HepG2 (cell line): Measurements from ENCODE around the gene HOXD9. TPM values are rescaled to one million over a fixed set of nuclear protein-coding genes. Genes with fewer than 3 reads are reported as not detected.

ENCODE experiments used
- ATAC-seq: fragments of 200-7000 bp; cut with Tn5 transposase; 3 replicates; pipeline ENCODE4 v1.9.1; 2020; ENCODE audit warnings: mild to moderate bottlenecking, moderate library complexity
- BruUV-seq: library from RNA; stranded (reverse); fragments of 400-500 nt; replicated peaks from 2 replicates; lab custom pipeline; 2021; lab: Mats Ljungman, UMichigan
- CTCF ChIA-PET: fragments of 300-600 bp; formaldehyde crosslinking; extraction: SDS; loops from one replicate; lab custom pipeline; 2021; ENCODE audit warnings: low total read pairs, inconsistent platforms, low intra/inter-chr PET ratio; lab: Yijun Ruan, JAX
- POLR2A ChIA-PET: fragments of 350-600 bp; sonication (Branson Sonifier 250); formaldehyde crosslinking; loops from one replicate; lab custom pipeline; 2020; ENCODE audit warnings: antibody characterized with exemption, inconsistent platforms; lab: Yijun Ruan, JAX
- DNase-seq: peaks from one replicate; pipeline ENCODE4 v3.0.0-alpha.2; 2015; ENCODE audit warnings: low spot score
- FAIRE-seq: peaks from 3 replicates; lab custom pipeline; 2011; peaks lifted over from hg19 to GRCh38; lab: Jason Lieb, UNC
- H2AFZ ChIP-seq: one replicate; pipeline ENCODE4 v1.6.1; 2011; ENCODE audit warnings: low read length, inconsistent platforms
- H3K27ac ChIP-seq: fragments of 300-600 bp; 3 replicates; pipeline ENCODE4 v1.8.0; 2011; ENCODE audit warnings: mixed run types, mild to moderate bottlenecking, mixed read lengths, low read length, inconsistent platforms; ENCODE audit not compliant: insufficient read depth; ENCODE audit errors: extremely low read length
- H3K27me3 ChIP-seq, 2 experiments: fragments of 200-600 bp in 1 of 2; 2 replicates in 1 of 2; 3 replicates in 1 of 2; pipeline versions ENCODE4 v1.6.0 to v1.8.0; 2011; ENCODE audit warnings: low read length in 2 of 2, mild to moderate bottlenecking in 2 of 2, moderate library complexity in 2 of 2, inconsistent platforms in 1 of 2; ENCODE audit not compliant: insufficient read depth in 2 of 2, control insufficient read depth in 1 of 2
- H3K36me3 ChIP-seq, 2 experiments: fragments of 200-600 bp in 1 of 2; replicated peaks in 1 of 2; 2 replicates in 1 of 2; 3 replicates in 1 of 2; pipeline versions ENCODE4 v1.5.1 to v1.8.0; 2011; ENCODE audit warnings: low read length in 2 of 2, inconsistent platforms in 1 of 2; ENCODE audit not compliant: insufficient read depth in 2 of 2, control insufficient read depth in 1 of 2
- H3K4me1 ChIP-seq: 2 replicates; pipeline ENCODE4 v1.5.1; 2012; ENCODE audit warnings: low read length, inconsistent platforms; ENCODE audit not compliant: insufficient read depth
- H3K4me2 ChIP-seq: 2 replicates; pipeline ENCODE4 v1.6.0; 2011; ENCODE audit warnings: low read depth, low read length, inconsistent platforms
- H3K4me3 ChIP-seq, 3 experiments: fragments of 200-600 bp in 1 of 3; sonication (generic), shearing (Covaris generic) in 1 of 3; replicated peaks in 1 of 3; 2 replicates each; pipeline ENCODE4 v1.5.1; 2011 to 2016; ENCODE audit warnings: low read length in 3 of 3, inconsistent platforms in 2 of 3, low read depth in 2 of 3, mild to moderate bottlenecking in 2 of 3, control low read depth in 1 of 3, mixed read lengths in 1 of 3; ENCODE audit not compliant: insufficient read depth in 1 of 3
- H3K79me2 ChIP-seq: one replicate; pipeline ENCODE4 v1.6.1; 2011; ENCODE audit warnings: low read length, inconsistent platforms; ENCODE audit not compliant: insufficient read depth
- H3K9ac ChIP-seq: 2 replicates; pipeline ENCODE4 v1.6.0; 2011; ENCODE audit warnings: mild to moderate bottlenecking, low read depth, low read length, inconsistent platforms; ENCODE audit not compliant: insufficient read depth
- H3K9me3 ChIP-seq: 2 replicates; pipeline ENCODE4 v1.5.1; 2012; ENCODE audit warnings: mild to moderate bottlenecking, low read length
- H4K20me1 ChIP-seq: 2 replicates; pipeline ENCODE4 v1.6.0; 2011; ENCODE audit warnings: inconsistent platforms, mild to moderate bottlenecking, low read length, moderate library complexity; ENCODE audit not compliant: insufficient read depth
- CBX2 ChIP-seq, 2 experiments: fragments of 200-600 bp in 1 of 2; sonication (generic); formaldehyde crosslinking in 1 of 2; IDR thresholded peaks; 2 replicates each; pipeline versions ENCODE4 v1.7.0 to v1.8.1; 2018 to 2022; ENCODE audit warnings: low read depth in 2 of 2, low read length in 1 of 2, mild to moderate bottlenecking in 1 of 2, missing genetic modification reagents in 1 of 2
- DMAP1 ChIP-seq: IDR thresholded peaks from 2 replicates; pipeline ENCODE4 v1.6.1; 2016
- EZH2 ChIP-seq: conservative IDR thresholded peaks from 2 replicates; pipeline ENCODE4 v1.6.1; 2012; ENCODE audit warnings: mild to moderate bottlenecking, low read depth, low read length, moderate library complexity
- FOXK1 ChIP-seq: sonication (generic); formaldehyde crosslinking; IDR thresholded peaks from 2 replicates; pipeline ENCODE4 v1.4.0; 2020; ENCODE audit warnings: low read depth, missing genetic modification reagents, borderline replicate concordance
- KDM2A ChIP-seq: sonication (generic); formaldehyde crosslinking; IDR thresholded peaks from 2 replicates; pipeline ENCODE4 v1.4.0; 2020; ENCODE audit warnings: low read depth, missing genetic modification reagents, borderline replicate concordance
- KDM4B ChIP-seq: sonication (generic); formaldehyde crosslinking; IDR thresholded peaks from 2 replicates; pipeline ENCODE4 v1.4.0; 2020; ENCODE audit warnings: missing genetic modification reagents
- NCOA2 ChIP-seq: sonication (generic); formaldehyde crosslinking; IDR thresholded peaks from 2 replicates; pipeline ENCODE4 v1.8.0; 2022; ENCODE audit warnings: inconsistent platforms
- NFE2L1 ChIP-seq: sonication (generic); formaldehyde crosslinking; IDR thresholded peaks from 2 replicates; pipeline ENCODE4 v1.4.0; 2020; ENCODE audit warnings: missing genetic modification reagents, mild to moderate bottlenecking, borderline replicate concordance
- RAD21 ChIP-seq: fragments of 450-650 bp; formaldehyde crosslinking; IDR thresholded peaks from 2 replicates; pipeline ENCODE4 v1.5.0; 2020; ENCODE audit warnings: mild to moderate bottlenecking
- RNF2 ChIP-seq: fragments of 450-650 bp; conservative IDR thresholded peaks from 2 replicates; pipeline ENCODE4 v1.6.1; 2016; ENCODE audit warnings: low read depth
- SALL1 ChIP-seq: sonication (generic); formaldehyde crosslinking; IDR thresholded peaks from 2 replicates; pipeline ENCODE4 v1.8.0; 2022; ENCODE audit warnings: mild to moderate bottlenecking, missing genetic modification reagents
- SMC3 ChIP-seq: IDR thresholded peaks from 2 replicates; pipeline ENCODE4 v1.6.1; 2011; ENCODE audit warnings: low read length, improper control_type of control experiment
- SP140L ChIP-seq: sonication (generic); formaldehyde crosslinking; IDR thresholded peaks from 2 replicates; pipeline ENCODE4 v1.4.0; 2020; ENCODE audit warnings: missing genetic modification reagents, borderline replicate concordance
- STAG1 ChIP-seq: sonication (generic); formaldehyde crosslinking; IDR thresholded peaks from 2 replicates; pipeline ENCODE4 v1.4.0; 2020; ENCODE audit warnings: missing genetic modification reagents
- ZFYVE20 ChIP-seq: sonication (generic); formaldehyde crosslinking; IDR thresholded peaks from 2 replicates; pipeline ENCODE4 v1.8.0; 2023; ENCODE audit warnings: low read depth, mild to moderate bottlenecking, moderate library complexity, missing genetic modification reagents, borderline replicate concordance
- ZMYM4 ChIP-seq: sonication (generic); formaldehyde crosslinking; IDR thresholded peaks from 2 replicates; pipeline ENCODE4 v1.8.1; 2023; ENCODE audit warnings: mild to moderate bottlenecking, missing genetic modification reagents
- ZNF12 ChIP-seq: sonication (generic); formaldehyde crosslinking; IDR thresholded peaks from 2 replicates; pipeline ENCODE4 v1.5.0; 2020; ENCODE audit warnings: missing genetic modification reagents
- ZNF124 ChIP-seq: sonication (generic); formaldehyde crosslinking; IDR thresholded peaks from 2 replicates; pipeline ENCODE4 v1.4.0; 2020; ENCODE audit warnings: missing genetic modification reagents
- ZNF136 ChIP-seq: sonication (generic); formaldehyde crosslinking; IDR thresholded peaks from 2 replicates; pipeline ENCODE4 v1.8.1; 2022; ENCODE audit warnings: low read depth, mild to moderate bottlenecking, moderate library complexity, missing genetic modification reagents
- ZNF160 ChIP-seq: sonication (generic); formaldehyde crosslinking; IDR thresholded peaks from 2 replicates; pipeline ENCODE4 v1.8.0; 2022; ENCODE audit warnings: mild to moderate bottlenecking, inconsistent platforms, missing genetic modification reagents
- ZNF44 ChIP-seq: sonication (generic); formaldehyde crosslinking; IDR thresholded peaks from 2 replicates; pipeline ENCODE4 v1.5.1; 2020; ENCODE audit warnings: mild to moderate bottlenecking, missing genetic modification reagents
- ZNF501 ChIP-seq: sonication (generic); formaldehyde crosslinking; IDR thresholded peaks from 2 replicates; pipeline ENCODE4 v1.5.1; 2020; ENCODE audit warnings: mild to moderate bottlenecking, moderate library complexity, missing genetic modification reagents
- ZNF672 ChIP-seq: sonication (generic); formaldehyde crosslinking; IDR thresholded peaks from 2 replicates; pipeline ENCODE4 v1.8.1; 2022; ENCODE audit warnings: missing genetic modification reagents
- ZNF737 ChIP-seq: sonication (generic); formaldehyde crosslinking; IDR thresholded peaks from 2 replicates; pipeline ENCODE4 v1.5.0; 2020; ENCODE audit warnings: missing genetic modification reagents, mild to moderate bottlenecking, borderline replicate concordance
- WGBS: methylation state at CpG from one replicate; pipeline ENCODE4 v1.1.6; 2017; ENCODE audit warnings: low lambda C conversion rate; 5-methylcytosine and 5-hydroxymethylcytosine counted together
- in situ Hi-C: cut with HindIII; loops from 2 replicates; pipeline ENCODE4 v1.10.0; 2017; ENCODE audit warnings: low pct_unique_long_range_greater_than_20kb; ENCODE audit not compliant: extremely low pct_ligation_motif_present
- intact Hi-C: fragments of 100-400 bp; cut with micrococcal nuclease; formaldehyde crosslinking; loops from one replicate; pipeline ENCODE4 v1.10.0; 2022; ENCODE audit not compliant: unreplicated experiment
- polyA plus RNA-seq, 8 experiments: library from polyadenylated mRNA; depleted of rRNA in 3 of 8; stranded (reverse) in 7 of 8; unstranded in 1 of 8; fragments of >200 nt; fragmentation: Illumina TruSeq in 4 of 8; extraction: Trizol in 4 of 8; gene quantifications; 2 replicates each; pipeline versions ENCODE4 v1.2.1 to v1.2.3, GENCODE V29; 2011 to 2016; ENCODE audit warnings: low read depth in 4 of 8, missing spikeins in 1 of 8, mixed read lengths in 1 of 8; ENCODE audit not compliant: insufficient read depth in 1 of 8
- total RNA-seq, 5 experiments: library from RNA; depleted of rRNA; stranded (reverse); fragments of >200 nt; fragmentation: Illumina TruSeq; extraction: Trizol; gene quantifications; 2 replicates each; pipeline ENCODE4 v1.2.3, GENCODE V29; 2016; ENCODE audit warnings: low read depth in 1 of 5
- TF ChIP-seq, protein P1 (sequence below): sonication (generic); formaldehyde crosslinking; IDR thresholded peaks from 2 replicates; pipeline ENCODE4 v1.4.0; 2020; ENCODE audit warnings: missing genetic modification reagents, borderline replicate concordance

The HOXD9 gene
- total and polyA plus RNA-seq, 2 of the 13 experiments (the other 11 are each of a cell fraction or from before 2014, with no cell fraction given): not detected

DNA sequence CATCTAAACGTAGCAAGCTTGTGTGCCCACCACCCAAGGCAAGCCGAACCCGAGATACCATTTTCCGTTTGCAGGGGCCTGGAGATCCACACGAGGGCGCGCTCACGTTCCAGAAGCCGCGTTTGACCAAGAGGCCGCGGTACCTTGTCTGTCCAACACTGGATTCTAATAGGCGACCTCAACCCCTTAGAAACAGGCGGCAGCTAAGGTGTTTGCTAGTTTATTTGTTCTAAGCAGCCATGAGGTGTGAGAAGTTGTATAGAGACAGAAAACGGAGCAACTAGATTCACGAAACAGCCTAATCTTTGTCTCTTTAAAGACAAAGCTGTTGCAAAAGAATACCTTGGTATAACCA, 11.2 kb upstream of the HOXD9 start:
- peak; percentile 81 for FAIRE-seq
- CTCF ChIA-PET: no interaction called here
- intact Hi-C loops (loop anchor here (5.0 kb wide), 2 partner anchors 526 to 1036 kb away; no protein-coding TSS in a partner anchor), in situ Hi-C loops (no loop called here)
- no peaks in the 10 kb centered on the region for H3K9me3 ChIP-seq
- DNase-seq: peak; percentile 50
- no peak overlapping the region for H3K9ac ChIP-seq
- no peak overlapping the region for H3K4me2 ChIP-seq
- ATAC-seq: peak; percentile 62
- H3K79me2 ChIP-seq: no peaks in the 10 kb centered on the region
- peaks cover 14% of the 10 kb centered on the region for H3K4me1 ChIP-seq
- WGBS: 3% methylated on average over 16 of the region's 16 CpGs
- POLR2A ChIA-PET: no interaction called here
- BruUV-seq: no TSS peak
- no peaks in the 10 kb centered on the region for H4K20me1 ChIP-seq
- H2AFZ ChIP-seq: no peak overlapping the region
- H3K36me3 ChIP-seq: no peaks in the 10 kb centered on the region
- no peak overlapping the region for H3K27ac ChIP-seq
- H3K4me3 ChIP-seq: no peak overlapping the region
- peaks cover 14 to 88% of the 10 kb centered on the region in 2 experiments; a peak in 4 of 5 replicates for H3K27me3 ChIP-seq
- TF ChIP-seq DMAP1 (CRISPR knock-in tag) (no peak), ZNF136 (CRISPR knock-in tag) (no peak), RNF2 (peak; percentile 93), SP140L (no peak), SMC3 (peak; percentile 43), STAG1 (peak; percentile 61), ZNF124 (CRISPR knock-in tag) (no peak), ZNF160 (CRISPR knock-in tag) (no peak), NFE2L1 (CRISPR knock-in tag) (no peak), NCOA2 (CRISPR knock-in tag) (no peak), ZNF12 (CRISPR knock-in tag) (no peak), RAD21 (CRISPR knock-in tag) (peak; percentile 32; the same call in 1 of the 2 replicates), KDM4B (CRISPR knock-in tag) (no peak), FOXK1 (CRISPR knock-in tag) (no peak), ZNF501 (CRISPR knock-in tag) (0 out of 2 replicates have a peak, but pooled peaks have one; percentile 23), CBX2 (IDR thresholded peaks at IDR 0.05; ENCODE audit: low read depth, low read length) (peak; percentile 92; the same call in 1 of the 2 replicates), CBX2 (CRISPR knock-in tag; IDR thresholded peaks at IDR 0.05; ENCODE audit: low read depth) (peak; percentile 57; the same call in 1 of the 2 replicates), ZNF44 (no peak), ZMYM4 (CRISPR knock-in tag) (0 out of 2 replicates have a peak, but pooled peaks have one; percentile 28), ZFYVE20 (CRISPR knock-in tag) (no peak), ZNF672 (CRISPR knock-in tag) (no peak), EZH2 (peak; percentile 99), ZNF737 (CRISPR knock-in tag) (no peak), SALL1 (CRISPR knock-in tag) (peak; percentile 24; the same call in 1 of the 2 replicates), KDM2A (CRISPR knock-in tag) (peak; percentile 68; the same call in 1 of the 2 replicates)
- TF ChIP-seq, protein P1, sequence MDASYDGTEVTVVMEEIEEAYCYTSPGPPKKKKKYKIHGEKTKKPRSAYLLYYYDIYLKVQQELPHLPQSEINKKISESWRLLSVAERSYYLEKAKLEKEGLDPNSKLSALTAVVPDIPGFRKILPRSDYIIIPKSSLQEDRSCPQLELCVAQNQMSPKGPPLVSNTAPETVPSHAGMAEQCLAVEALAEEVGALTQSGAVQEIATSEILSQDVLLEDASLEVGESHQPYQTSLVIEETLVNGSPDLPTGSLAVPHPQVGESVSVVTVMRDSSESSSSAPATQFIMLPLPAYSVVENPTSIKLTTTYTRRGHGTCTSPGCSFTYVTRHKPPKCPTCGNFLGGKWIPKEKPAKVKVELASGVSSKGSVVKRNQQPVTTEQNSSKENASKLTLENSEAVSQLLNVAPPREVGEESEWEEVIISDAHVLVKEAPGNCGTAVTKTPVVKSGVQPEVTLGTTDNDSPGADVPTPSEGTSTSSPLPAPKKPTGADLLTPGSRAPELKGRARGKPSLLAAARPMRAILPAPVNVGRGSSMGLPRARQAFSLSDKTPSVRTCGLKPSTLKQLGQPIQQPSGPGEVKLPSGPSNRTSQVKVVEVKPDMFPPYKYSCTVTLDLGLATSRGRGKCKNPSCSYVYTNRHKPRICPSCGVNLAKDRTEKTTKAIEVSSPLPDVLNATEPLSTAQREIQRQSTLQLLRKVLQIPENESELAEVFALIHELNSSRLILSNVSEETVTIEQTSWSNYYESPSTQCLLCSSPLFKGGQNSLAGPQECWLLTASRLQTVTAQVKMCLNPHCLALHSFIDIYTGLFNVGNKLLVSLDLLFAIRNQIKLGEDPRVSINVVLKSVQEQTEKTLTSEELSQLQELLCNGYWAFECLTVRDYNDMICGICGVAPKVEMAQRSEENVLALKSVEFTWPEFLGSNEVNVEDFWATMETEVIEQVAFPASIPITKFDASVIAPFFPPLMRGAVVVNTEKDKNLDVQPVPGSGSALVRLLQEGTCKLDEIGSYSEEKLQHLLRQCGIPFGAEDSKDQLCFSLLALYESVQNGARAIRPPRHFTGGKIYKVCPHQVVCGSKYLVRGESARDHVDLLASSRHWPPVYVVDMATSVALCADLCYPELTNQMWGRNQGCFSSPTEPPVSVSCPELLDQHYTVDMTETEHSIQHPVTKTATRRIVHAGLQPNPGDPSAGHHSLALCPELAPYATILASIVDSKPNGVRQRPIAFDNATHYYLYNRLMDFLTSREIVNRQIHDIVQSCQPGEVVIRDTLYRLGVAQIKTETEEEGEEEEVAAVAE (CRISPR knock-in tag): no peak
